Transverse colon (tissue), 4 donors: Measurements from ENCODE around the gene SDR42E2. TPM values are rescaled to one million over a fixed set of nuclear protein-coding genes. Genes with fewer than 3 reads are reported as not detected.
"Not testable (repeated sequence)": the region's sequence is repeated elsewhere in the genome, so short reads cannot be mapped to it uniquely, and the experiment has no call there.

Experiments used
- DNase-seq: peaks from one replicate; pipeline ENCODE4 v3.0.0-alpha.2; 2019
- H3K27ac ChIP-seq, 4 donors: fragments of 200-600 bp; sonication (generic); 2 replicates each; pipeline ENCODE4 v1.5.1; 2016 to 2018; ENCODE audit warnings: inconsistent platforms in 4 of 4
- H3K27me3 ChIP-seq: fragments of 200-600 bp; sonication (generic); 2 replicates; pipeline ENCODE4 v1.5.1; 2017; ENCODE audit warnings: inconsistent platforms
- H3K36me3 ChIP-seq, 4 donors: fragments of 200-600 bp; sonication (generic); 2 replicates each; pipeline ENCODE4 v1.5.1; 2017 to 2019; ENCODE audit warnings: inconsistent platforms in 4 of 4
- H3K4me1 ChIP-seq, 4 donors: fragments of 200-600 bp; sonication (generic); 2 replicates each; pipeline ENCODE4 v1.5.1; 2017 to 2020; ENCODE audit warnings: inconsistent platforms in 4 of 4
- H3K4me3 ChIP-seq, 4 donors: fragments of 200-600 bp; sonication (generic); 1 replicate in 1 of 4; 2 replicates in 3 of 4; pipeline versions ENCODE4 v1.5.1 to v1.6.1; 2017 to 2019; ENCODE audit warnings: inconsistent platforms in 4 of 4
- H3K9me3 ChIP-seq, 2 donors: fragments of 200-600 bp; sonication (generic); 2 replicates each; pipeline ENCODE4 v1.5.1; 2017 to 2019; ENCODE audit warnings: inconsistent platforms in 2 of 2
- CTCF ChIP-seq, 5 experiments: fragments of 200-600 bp in 3 of 5; fragments of 450-650 bp in 2 of 5; sonication (generic) in 3 of 5; IDR thresholded peaks; 1 replicate in 2 of 5; 2 replicates in 3 of 5; pipeline ENCODE4 v1.5.1; 2016 to 2017; ENCODE audit warnings: antibody characterized with exemption in 5 of 5, inconsistent platforms in 3 of 5, mild to moderate bottlenecking in 2 of 5, moderate library complexity in 1 of 5
- EP300 ChIP-seq: sonication (generic); formaldehyde crosslinking; IDR thresholded peaks from one replicate; pipeline ENCODE4 v1.6.1; 2017; ENCODE audit warnings: antibody characterized with exemption, low read depth
- POLR2A ChIP-seq: fragments of 450-650 bp; IDR thresholded peaks from one replicate; pipeline ENCODE4 v1.6.1; 2016; ENCODE audit warnings: antibody characterized with exemption, mild to moderate bottlenecking, moderate library complexity
- POLR2AphosphoS5 ChIP-seq, 3 donors: sonication (generic); formaldehyde crosslinking; IDR thresholded peaks; one replicate each; pipeline ENCODE4 v1.6.1; 2016; ENCODE audit warnings: antibody characterized with exemption in 3 of 3
- WGBS, 2 donors: methylation state at CpG; one replicate each; pipeline ENCODE4 v1.1.5; 2018; ENCODE audit warnings: low coverage in 1 of 2; 5-methylcytosine and 5-hydroxymethylcytosine counted together
- in situ Hi-C, 4 donors: fragments of 200-750 bp; cut with MboI; loops; one replicate each; pipeline versions ENCODE4 v1.15.0 to v1.15.1; 2017; ENCODE audit warnings: low sequenced_read_pairs in 3 of 4, low pct_ligation_motif_present in 1 of 4, low pct_unique_long_range_greater_than_20kb in 1 of 4
- intact Hi-C: fragments of 100-400 bp; cut with DNase I; formaldehyde crosslinking; loops from one replicate; pipeline ENCODE4 v1.15.1; 2023; ENCODE audit warnings: low total_unique reads
- total RNA-seq, 4 donors: library from RNA; depleted of rRNA; stranded (reverse); fragments of >200 nt; gene quantifications; one replicate each; pipeline ENCODE4 v1.1.0, GENCODE V29; 2016

The SDR42E2 gene
- total RNA-seq, 4 donors from 2014 or later = not detected

GRCh38 chr16:22151246-22151998 is 10.9 kb upstream of the SDR42E2 start:
- Histone ChIP-seq H3K27ac (no peak overlapping the region), H3K4me1 (no peaks in the 10 kb centered on the region), H3K27me3 (no peaks in the 10 kb centered on the region), H3K36me3 (no peaks in the 10 kb centered on the region), H3K4me3 (no peak overlapping the region), H3K9me3 (no peaks in the 10 kb centered on the region)
- no peak for TF ChIP-seq CTCF (IDR thresholded peaks at IDR 0.05)
- no peak for TF ChIP-seq EP300
- no peak for TF ChIP-seq POLR2AphosphoS5 (IDR thresholded peaks at IDR 0.05)
- TF ChIP-seq POLR2A = no peak
- intact Hi-C loops = no loop called here
- WGBS, 2 donors = 77 to 78% methylated on average over 5 to 7 of the region's 7 CpGs
- no peak for DNase-seq
- in situ Hi-C loops = no loop called here

- in situ Hi-C loops = no loop called here
- H3K9me3 ChIP-seq = no peaks in the 10 kb centered on the region
Measured at GRCh38 chr16:22152316-22152715, 10.0 kb upstream of the SDR42E2 start.

GRCh38 chr16:22153078-22153477 is 9.2 kb upstream of the SDR42E2 start:
- H3K27ac ChIP-seq, intact Hi-C loops, DNase-seq, H3K36me3 ChIP-seq, H3K27me3 ChIP-seq, H3K4me1 ChIP-seq, in situ Hi-C loops, H3K4me3 ChIP-seq, H3K9me3 ChIP-seq: not testable (repeated sequence)
- 44 to 56% methylated on average over 2 to 7 of the region's 7 CpGs for WGBS, 2 donors

More at GRCh38 chr16:22152316-22152715, 10.0 kb upstream of the SDR42E2 start:
- Histone ChIP-seq H3K4me3 (no peak overlapping the region), H3K27ac (no peak overlapping the region), H3K4me1 (no peaks in the 10 kb centered on the region), H3K27me3 (no peaks in the 10 kb centered on the region), H3K36me3 (no peaks in the 10 kb centered on the region)
- 89% methylated on average over 11 of the region's 11 CpGs; no CpG with 5 or more reads in 1 of the 2 donors for WGBS, 2 donors
- no peak for DNase-seq
- intact Hi-C loops = no loop called here
- TF ChIP-seq EP300 (no peak), POLR2A (no peak), POLR2AphosphoS5 (IDR thresholded peaks at IDR 0.05) (no peak), CTCF (IDR thresholded peaks at IDR 0.05) (no peak)

- Histone ChIP-seq H3K4me3 (no peak overlapping the region), H3K36me3 (no peaks in the 10 kb centered on the region), H3K27ac (no peak overlapping the region), H3K9me3 (no peaks in the 10 kb centered on the region), H3K4me1 (peaks cover 0 to 7% (median 5%) of the 10 kb centered on the region in 4 donors), H3K27me3 (peaks cover 35% of the 10 kb centered on the region)
- intact Hi-C loops = no loop called here
- TF ChIP-seq POLR2AphosphoS5 (IDR thresholded peaks at IDR 0.05) = no peak
- in situ Hi-C loops = no loop called here
- DNase-seq = no peak
Measured at GRCh38 chr16:22161401-22161800, 905 bp upstream of the SDR42E2 start.

- no peaks in the 10 kb centered on the region for H3K9me3 ChIP-seq
- H3K4me3 ChIP-seq = peak overlapping the region in 1 of 4 donors; percentile 34
- 68% methylated on average over 11 of the region's 14 CpGs; no CpG with 5 or more reads in 1 of the 2 donors for WGBS, 2 donors
- no peaks in the 10 kb centered on the region for H3K36me3 ChIP-seq
- H3K4me1 ChIP-seq = peaks cover 0 to 7% (median 5%) of the 10 kb centered on the region in 4 donors
- in situ Hi-C loops (no loop called here), intact Hi-C loops (no loop called here)
- H3K27me3 ChIP-seq = peaks cover 35% of the 10 kb centered on the region
- DNase-seq = no peak
- no peak overlapping the region for H3K27ac ChIP-seq
- TF ChIP-seq CTCF (IDR thresholded peaks at IDR 0.05) = no peak
- TF ChIP-seq POLR2AphosphoS5 (IDR thresholded peaks at IDR 0.05) = no peak
- TF ChIP-seq EP300 = no peak
- TF ChIP-seq POLR2A = no peak
Measured at GRCh38 chr16:22162656-22163009, 327 bp downstream of the SDR42E2 start.
